B cell (primary cell): ENCODE results near the gene PSEN1. TPM values are rescaled to one million over a fixed set of nuclear protein-coding genes. Genes with fewer than 3 reads are reported as not detected.

Experiments
- ATAC-seq: fragments of 200-7000 bp; cut with Tn5 transposase; one replicate; pipeline ENCODE4 v1.10.0; 2021; ENCODE audit warnings: low read depth, mild to moderate bottlenecking, moderate number of reproducible peaks, moderate library complexity
- CTCF ChIA-PET: fragments of 350-600 bp; sonication (Branson Sonifier 250); formaldehyde crosslinking; loops from one replicate; lab custom pipeline; 2021; ENCODE audit warnings: antibody characterized with exemption, inconsistent platforms; lab: Charles Lee
- POLR2A ChIA-PET: fragments of 350-600 bp; sonication (Branson Sonifier 250); formaldehyde crosslinking; loops from one replicate; lab custom pipeline; 2021; ENCODE audit warnings: antibody characterized with exemption; lab: Charles Lee
- DNase-seq: peaks from one replicate; pipeline ENCODE4 v3.0.0; 2013
- H2AFZ ChIP-seq: 2 replicates; pipeline ENCODE4 v1.6.1; 2012; ENCODE audit warnings: mild to moderate bottlenecking, low read depth, low read length; ENCODE audit not compliant: insufficient read depth, poor library complexity, severe bottlenecking
- H3K27ac ChIP-seq, 2 donors: 1 replicate in 1 of 2; 2 replicates in 1 of 2; pipeline ENCODE4 v1.5.1; 2012 to 2013; ENCODE audit warnings: low read length in 2 of 2, mild to moderate bottlenecking in 2 of 2, moderate library complexity in 1 of 2
- H3K27me3 ChIP-seq, 4 experiments: fragments of 200-600 bp in 1 of 4; sonication (generic) in 1 of 4; replicated peaks in 1 of 4; 1 replicate in 2 of 4; 2 replicates in 2 of 4; pipeline versions ENCODE4 v1.6.1 to v1.7.0; 2013 to 2016; ENCODE audit warnings: low read length in 3 of 4, mild to moderate bottlenecking in 2 of 4, mixed read lengths in 1 of 4, moderate library complexity in 1 of 4; ENCODE audit not compliant: insufficient read depth in 4 of 4, control insufficient read depth in 3 of 4; ENCODE audit errors: control extremely low read depth in 1 of 4
- H3K36me3 ChIP-seq, 2 experiments: replicated peaks in 1 of 2; 1 replicate in 1 of 2; 2 replicates in 1 of 2; pipeline versions ENCODE4 v1.6.1 to v1.7.1; 2013; ENCODE audit warnings: low read length in 1 of 2; ENCODE audit not compliant: insufficient read depth in 2 of 2, control insufficient read depth in 1 of 2; ENCODE audit errors: control extremely low read depth in 1 of 2, extremely low read depth in 1 of 2
- H3K4me1 ChIP-seq, 2 donors: fragments of 200-600 bp in 1 of 2; sonication (generic) in 1 of 2; 1 replicate in 1 of 2; 2 replicates in 1 of 2; pipeline versions ENCODE4 v1.5.1 to v1.6.1; 2013 to 2017; ENCODE audit warnings: low read length in 2 of 2; ENCODE audit not compliant: control insufficient read depth in 2 of 2, insufficient read depth in 2 of 2
- H3K4me2 ChIP-seq: replicated peaks from 2 replicates; pipeline ENCODE3; 2012; ENCODE audit warnings: mild to moderate bottlenecking, low read depth, low read length; ENCODE audit not compliant: poor library complexity, severe bottlenecking
- H3K4me3 ChIP-seq, 5 experiments: fragments of 200-600 bp in 1 of 5; sonication (generic) in 1 of 5; 1 replicate in 3 of 5; 2 replicates in 2 of 5; pipeline versions ENCODE4 v1.5.1 to v1.7.0; 2011 to 2016; ENCODE audit warnings: low read length in 4 of 5, mild to moderate bottlenecking in 4 of 5, low read depth in 2 of 5, control low read depth in 1 of 5, moderate library complexity in 1 of 5; ENCODE audit not compliant: insufficient read depth in 1 of 5; ENCODE audit errors: control extremely low read depth in 1 of 5, extremely low read depth in 1 of 5
- H3K79me2 ChIP-seq: fragments of 200-600 bp; sonication (generic); one replicate; pipeline ENCODE4 v1.6.0; 2016; ENCODE audit warnings: low read length; ENCODE audit not compliant: control insufficient read depth, insufficient read depth
- H3K9ac ChIP-seq: fragments of 200-600 bp; sonication (generic); 2 replicates; pipeline ENCODE4 v1.6.1; 2017; ENCODE audit warnings: mild to moderate bottlenecking, low read length, moderate library complexity
- H3K9me3 ChIP-seq, 3 donors: one replicate each; pipeline versions ENCODE4 v1.6.1 to v1.7.1; 2013; ENCODE audit warnings: low read length in 2 of 3; ENCODE audit not compliant: control insufficient read depth in 2 of 3, insufficient read depth in 1 of 3; ENCODE audit errors: control extremely low read depth in 1 of 3
- H4K20me1 ChIP-seq: 2 replicates; pipeline ENCODE4 v1.6.0; 2012; ENCODE audit warnings: mild to moderate bottlenecking, low read length; ENCODE audit not compliant: insufficient read depth, control insufficient read depth, poor library complexity, severe bottlenecking
- H3K27ac Mint-ChIP-seq: one replicate; pipeline ENCODE4 v1.8.0; 2021; ENCODE audit warnings: mixed read lengths
- H3K27me3 Mint-ChIP-seq: one replicate; pipeline ENCODE4 v1.8.0; 2021; ENCODE audit warnings: mixed read lengths
- H3K4me1 Mint-ChIP-seq: one replicate; pipeline ENCODE4 v1.8.0; 2021; ENCODE audit warnings: mixed read lengths
- H3K4me3 Mint-ChIP-seq: one replicate; pipeline ENCODE4 v1.8.0; 2021; ENCODE audit warnings: mixed read lengths
- H3K9me3 Mint-ChIP-seq: one replicate; pipeline ENCODE4 v1.8.0; 2022; ENCODE audit warnings: mixed read lengths; ENCODE audit not compliant: insufficient read depth
- CTCF ChIP-seq: fragments of 200-600 bp; IDR thresholded peaks from one replicate; pipeline ENCODE4 v1.8.0; 2022; ENCODE audit warnings: antibody characterized with exemption, mild to moderate bottlenecking
- EZH2 ChIP-seq: IDR thresholded peaks from 2 replicates; pipeline ENCODE4 v1.6.1; 2012; ENCODE audit warnings: borderline replicate concordance, low read depth, mild to moderate bottlenecking, moderate library complexity, low read length; ENCODE audit not compliant: insufficient read depth, poor library complexity, severe bottlenecking
- WGBS: methylation state at CpG from one replicate; pipeline ENCODE4 v1.1.5; 2013; ENCODE audit warnings: missing lambda C conversion rate; ENCODE audit not compliant: insufficient coverage; 5-methylcytosine and 5-hydroxymethylcytosine counted together
- intact Hi-C: fragments of 100-400 bp; cut with micrococcal nuclease; formaldehyde crosslinking; loops from one replicate; pipeline ENCODE4 v1.10.0; 2022
- polyA plus RNA-seq: library from polyadenylated mRNA; depleted of rRNA; stranded (reverse); fragments of >200 nt; gene quantifications from 2 replicates; pipeline ENCODE4 v1.2.3, GENCODE V29; 2012
- total RNA-seq, 2 donors: library from RNA; stranded (reverse); fragments of 120-200 nt in 1 of 2; gene quantifications; 1 replicate in 1 of 2; 2 replicates in 1 of 2; pipeline versions ENCODE4 v1.2.3 to v1.2.4, GENCODE V29; 2013 to 2022

The PSEN1 gene
- total and polyA plus RNA-seq, 2 donors (not counting 1 experiment from before 2014, with no cell fraction given): 10.2 to 75.9 TPM

- no peaks in the 10 kb centered on the region for H4K20me1 ChIP-seq
- no peak overlapping the region for H3K4me2 ChIP-seq
- H3K79me2 ChIP-seq: no peaks in the 10 kb centered on the region
- ChIA-PET POLR2A (no interaction called here), CTCF (no interaction called here)
- TF ChIP-seq EZH2 (no peak), CTCF (no peak)
- no peak overlapping the region for H2AFZ ChIP-seq
- H3K27me3 ChIP-seq: no peaks in the 10 kb centered on the region
- DNase-seq (no peak), ATAC-seq (no peak)
- no peaks in the 10 kb centered on the region for H3K9me3 ChIP-seq
- no peaks in the 10 kb centered on the region for H3K27me3 Mint-ChIP-seq
- 89% methylated on average over 12 of the region's 12 CpGs for WGBS
- H3K9ac ChIP-seq: no peak overlapping the region
- H3K4me3 Mint-ChIP-seq: no peak overlapping the region
- no peak overlapping the region for H3K4me3 ChIP-seq
- intact Hi-C loops: no loop called here
- no peak overlapping the region for H3K27ac Mint-ChIP-seq
- H3K27ac ChIP-seq: no peak overlapping the region
- no peaks in the 10 kb centered on the region for H3K9me3 Mint-ChIP-seq
- H3K4me1 ChIP-seq: peaks cover 2 to 3% of the 10 kb centered on the region in 2 donors
- no peaks in the 10 kb centered on the region for H3K36me3 ChIP-seq
- peaks cover 14% of the 10 kb centered on the region for H3K4me1 Mint-ChIP-seq
These were observed 117.4 kb downstream of the PSEN1 start for GRCh38 chr14:73253721-73254120.

GRCh38 chr14:73254247-73255004, 118.1 kb downstream of the PSEN1 start:
- H3K27me3 Mint-ChIP-seq: no peaks in the 10 kb centered on the region

More at GRCh38 chr14:73254247-73255004, 118.1 kb downstream of the PSEN1 start:
- 93% methylated on average over 28 of the region's 28 CpGs for WGBS
- Mint-ChIP-seq H3K4me1 (peaks cover 9% of the 10 kb centered on the region), H3K27ac (no peak overlapping the region), H3K4me3 (no peak overlapping the region), H3K9me3 (no peaks in the 10 kb centered on the region)
- no peaks in the 10 kb centered on the region for H3K9me3 ChIP-seq
- ChIA-PET CTCF (no interaction called here), POLR2A (no interaction called here)
- DNase-seq: no peak
- no peaks in the 10 kb centered on the region for H3K4me1 ChIP-seq
- H3K27me3 ChIP-seq: no peaks in the 10 kb centered on the region
- ATAC-seq: no peak
- H3K4me3 ChIP-seq: no peak overlapping the region
- H3K79me2 ChIP-seq: no peaks in the 10 kb centered on the region
- H3K36me3 ChIP-seq: no peaks in the 10 kb centered on the region
- no peak overlapping the region for H2AFZ ChIP-seq
- no peaks in the 10 kb centered on the region for H4K20me1 ChIP-seq
- TF ChIP-seq EZH2 (no peak), CTCF (no peak)
- H3K9ac ChIP-seq: no peak overlapping the region
- no peak overlapping the region for H3K27ac ChIP-seq
- intact Hi-C loops: no loop called here
- H3K4me2 ChIP-seq: no peak overlapping the region
